Nucleus accumbens (tissue), 56 donors: ENCODE measurements around the gene SLC45A1.
"Not testable (repeated sequence)": the region's sequence is repeated elsewhere in the genome, so short reads cannot be mapped to it uniquely, and the experiment has no call there.

ENCODE experiments used
- DNase-seq, 56 donors: peaks; one replicate each; lab custom pipeline; 2025; lab: John Stamatoyannopoulos, UW

SLC45A1 gene

GRCh38 chr1:8317647-8318381 lies at the start of gene SLC45A1:
TSS of gene SLC45A1 (plus strand) at chr1:8318114. CDS start at chr1:8324330, 6,216 bp downstream.
- peak in 54 of 56 donors; percentile 10 to 86 (median 63) for DNase-seq

GRCh38 chr1:8273036-8273435 lies 44.9 kb upstream of the SLC45A1 start:
- DNase-seq, result no peak

GRCh38 chr1:8274352-8274751 lies 43.6 kb upstream of the SLC45A1 start:
- no peak for DNase-seq

GRCh38 chr1:8276173-8276914 lies 41.6 kb upstream of the SLC45A1 start:
- no peak for DNase-seq

- no peak for DNase-seq
These were observed 41.0 kb upstream of the SLC45A1 start for GRCh38 chr1:8276932-8277331.

- not testable (repeated sequence) for DNase-seq
These were observed 39.2 kb upstream of the SLC45A1 start for GRCh38 chr1:8278677-8279076.

- DNase-seq, result peak in 5 of 56 donors; percentile 4 to 13 (median 10)
These were observed 35.9 kb upstream of the SLC45A1 start for GRCh38 chr1:8281843-8282509.

GRCh38 chr1:8283058-8283884 lies 34.6 kb upstream of the SLC45A1 start:
- DNase-seq, result no peak

GRCh38 chr1:8284127-8284526 lies 33.8 kb upstream of the SLC45A1 start:
- DNase-seq, result no peak

- no peak for DNase-seq
These were observed 32.8 kb upstream of the SLC45A1 start for GRCh38 chr1:8285103-8285502.

- DNase-seq, result no peak
These were observed 31.9 kb upstream of the SLC45A1 start for GRCh38 chr1:8285965-8286364.

- DNase-seq, result no peak
These were observed 24.8 kb upstream of the SLC45A1 start for GRCh38 chr1:8293118-8293517.

- DNase-seq, result no peak
These were observed 24.2 kb upstream of the SLC45A1 start for GRCh38 chr1:8293641-8294169.

GRCh38 chr1:8294170-8294697 lies 23.7 kb upstream of the SLC45A1 start:
- DNase-seq, result no peak

- DNase-seq, result no peak
These were observed 20.7 kb upstream of the SLC45A1 start for GRCh38 chr1:8297245-8297644.

GRCh38 chr1:8299963-8300362 lies 18.0 kb upstream of the SLC45A1 start:
- DNase-seq, result no peak

GRCh38 chr1:8302081-8302956 lies 15.6 kb upstream of the SLC45A1 start:
- peak in 7 of 56 donors; percentile 12 to 28 (median 13) for DNase-seq

- DNase-seq, result no peak
These were observed 14.8 kb upstream of the SLC45A1 start for GRCh38 chr1:8303141-8303540.

- DNase-seq, result no peak
These were observed 14.0 kb upstream of the SLC45A1 start for GRCh38 chr1:8303876-8304275.
